ENCODE measurements around the gene AFF3. TPM values are rescaled to one million over a fixed set of nuclear protein-coding genes. Genes with fewer than 3 reads are reported as not detected.

The AFF3 gene
- total and polyA plus RNA-seq, 2 of the 8 experiments (the other 6 are each of a cell fraction or from before 2014, with no cell fraction given), result 0.27 to 3.0 TPM

GRCh38 chr2:99794414-99794813 lies 348.0 kb downstream of the AFF3 start:
- H2BK12ac ChIP-seq (ENCODE audit: low read depth, low read length), result no peak overlapping the region
- H3K9ac ChIP-seq (replicated peaks in 1 of 4; ENCODE audit: extremely low read depth in 1 of 4, low read depth in 3 of 4, low read length in 3 of 4), result no peak overlapping the region
- no peak overlapping the region for H2BK15ac ChIP-seq (ENCODE audit: low read length)
- no peak overlapping the region for H3K27ac ChIP-seq (ENCODE audit: low read depth, low read length)
- no peaks in the 10 kb centered on the region for H3K36me3 ChIP-seq (ENCODE audit: control insufficient read depth in 2 of 4, insufficient read depth in 4 of 4, low read length in 3 of 4)
- no peak overlapping the region for H3K4me2 ChIP-seq (ENCODE audit: insufficient read depth in 1 of 2, low read depth in 2 of 2, low read length in 2 of 2)
- TF ChIP-seq MAFK (IDR thresholded peaks at IDR 0.05; ENCODE audit: low read depth, low read length) (no peak), GTF2F1 (IDR thresholded peaks at IDR 0.05; ENCODE audit: borderline replicate concordance, low read depth, low read length) (no peak), RNF2 (IDR thresholded peaks at IDR 0.05; ENCODE audit: borderline replicate concordance, low read depth, low read length, missing control alignments, poor library complexity, severe bottlenecking) (no peak), SIRT6 (IDR thresholded peaks at IDR 0.05; ENCODE audit: low read length) (no peak), POU5F1 (IDR thresholded peaks at IDR 0.05; ENCODE audit: low read depth, low read length) (no peak), EZH2 (IDR thresholded peaks at IDR 0.05; ENCODE audit: low read depth, low read length, severe bottlenecking) (no peak), RAD21 (IDR thresholded peaks at IDR 0.05 in 1 of 2, conservative IDR thresholded peaks at IDR 0.05 in 1 of 2; ENCODE audit: low read depth in 2 of 2, low read length in 2 of 2) (no peak), JUN (IDR thresholded peaks at IDR 0.05; ENCODE audit: low read depth, low read length) (no peak), CBX8 (IDR thresholded peaks at IDR 0.05; ENCODE audit: borderline replicate concordance, low read depth, low read length) (no peak), MAX (IDR thresholded peaks at IDR 0.05) (no peak), BRCA1 (IDR thresholded peaks at IDR 0.05; ENCODE audit: low read depth, low read length) (no peak)
- H3K4ac ChIP-seq (replicated peaks; ENCODE audit: insufficient read length, low read depth, low read length), result no peak overlapping the region
- peaks cover 0 to 3% (median 0%) of the 10 kb centered on the region in 4 experiments; a peak in 1 of 7 replicates for H3K4me1 ChIP-seq (replicated peaks in 1 of 4; ENCODE audit: control insufficient read depth in 3 of 4, insufficient read depth in 4 of 4, low read length in 3 of 4)
- CTCF ChIA-PET (ENCODE audit: partially characterized antibody), result no interaction called here
- H3K79me2 ChIP-seq (ENCODE audit: control insufficient read depth in 1 of 2, insufficient read depth in 2 of 2, low read length in 2 of 2), result no peaks in the 10 kb centered on the region
- H4K20me1 ChIP-seq (replicated peaks in 1 of 2; ENCODE audit: control insufficient read depth in 1 of 2, insufficient read depth in 2 of 2, low read length in 2 of 2), result no peaks in the 10 kb centered on the region
- no peak for DNase-seq (ENCODE audit: low read depth in 1 of 2, low spot score in 2 of 2)
- no peaks in the 10 kb centered on the region for H3K79me1 ChIP-seq (ENCODE audit: low read depth, low read length)
- no peak for FAIRE-seq
- no peak overlapping the region for H3K4me3 ChIP-seq (ENCODE audit: extremely low read depth in 1 of 4, insufficient read depth in 2 of 4, low read depth in 3 of 4, low read length in 4 of 4)
- H3K23ac ChIP-seq (ENCODE audit: insufficient read length), result no peak overlapping the region
- no peak overlapping the region for H2BK120ac ChIP-seq (replicated peaks; ENCODE audit: low read depth, low read length)
- no peaks in the 10 kb centered on the region for H3K27me3 ChIP-seq (replicated peaks in 1 of 4; ENCODE audit: control insufficient read depth in 3 of 4, extremely low read depth in 1 of 4, insufficient read depth in 3 of 4, low read length in 3 of 4)
- H3K9me3 ChIP-seq (ENCODE audit: insufficient read depth in 2 of 2, low read depth in 1 of 2, low read length in 1 of 2), result peaks cover 5 to 10% of the 10 kb centered on the region in 2 experiments; a peak in 3 of 4 replicates
- POLR2A ChIA-PET (ENCODE audit: partially characterized antibody), result no interaction called here
- H2AK5ac ChIP-seq (ENCODE audit: low read depth, low read length), result no peak overlapping the region
- H4K91ac ChIP-seq (replicated peaks; ENCODE audit: insufficient read length, low read length), result no peak overlapping the region
- H2BK5ac ChIP-seq (ENCODE audit: low read depth, low read length), result no peak overlapping the region
- no peaks in the 10 kb centered on the region for H3K23me2 ChIP-seq (ENCODE audit: low read depth, low read length)
- no peak overlapping the region for H4K8ac ChIP-seq (ENCODE audit: extremely low read depth, insufficient read depth, low read length)
- no peak overlapping the region for H2BK20ac ChIP-seq (ENCODE audit: low read length)
- no peak overlapping the region for H4K5ac ChIP-seq (ENCODE audit: insufficient read length, low read depth, low read length)
- no peak overlapping the region for H3K56ac ChIP-seq (replicated peaks; ENCODE audit: insufficient read length, low read depth, low read length)
- no peak overlapping the region for H3K14ac ChIP-seq (ENCODE audit: insufficient read length)
- H2AFZ ChIP-seq (ENCODE audit: low read length), result no peak overlapping the region
- H3K18ac ChIP-seq (ENCODE audit: extremely low read depth, low read length), result no peak overlapping the region
